ENCODE measurements around the gene SH3GL2.
A peak's percentile ranks its signal among the peaks of the same experiment; 100 is the strongest.

The SH3GL2 gene

GRCh38 chr9:17810728-17811571 is 232.1 kb downstream of the SH3GL2 start:
- DNase-seq (ENCODE audit: low spot score): peak; percentile 54

- DNase-seq (ENCODE audit: low spot score): no peak
These were observed 234.9 kb downstream of the SH3GL2 start for GRCh38 chr9:17813798-17814197.

- no peak for DNase-seq (ENCODE audit: low spot score)
These were observed 237.7 kb downstream of the SH3GL2 start for GRCh38 chr9:17816431-17817027.

DNA sequence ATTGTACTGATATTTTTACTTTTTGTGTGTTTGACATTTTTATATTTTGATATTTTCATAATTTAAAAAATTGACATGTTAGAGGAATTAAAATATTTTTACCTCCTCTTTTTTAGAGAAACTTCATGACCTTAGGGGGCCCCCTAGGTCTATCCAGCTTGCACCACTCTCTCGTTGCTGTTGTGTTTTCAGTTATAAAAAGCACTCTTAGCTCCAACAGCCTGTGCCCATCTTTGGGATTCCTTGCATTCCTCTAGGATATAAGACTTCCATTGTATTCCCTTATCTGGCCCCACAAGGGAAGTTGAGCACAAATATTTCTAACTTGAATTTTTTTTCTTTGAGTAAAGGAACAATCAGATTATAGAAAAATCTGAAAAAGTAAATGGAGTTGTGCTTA is 245.3 kb downstream of the SH3GL2 start:
- no peak for DNase-seq (ENCODE audit: low spot score)

GRCh38 chr9:17824616-17825264 is 245.9 kb downstream of the SH3GL2 start:
- no peak for DNase-seq (ENCODE audit: low spot score)

DNA sequence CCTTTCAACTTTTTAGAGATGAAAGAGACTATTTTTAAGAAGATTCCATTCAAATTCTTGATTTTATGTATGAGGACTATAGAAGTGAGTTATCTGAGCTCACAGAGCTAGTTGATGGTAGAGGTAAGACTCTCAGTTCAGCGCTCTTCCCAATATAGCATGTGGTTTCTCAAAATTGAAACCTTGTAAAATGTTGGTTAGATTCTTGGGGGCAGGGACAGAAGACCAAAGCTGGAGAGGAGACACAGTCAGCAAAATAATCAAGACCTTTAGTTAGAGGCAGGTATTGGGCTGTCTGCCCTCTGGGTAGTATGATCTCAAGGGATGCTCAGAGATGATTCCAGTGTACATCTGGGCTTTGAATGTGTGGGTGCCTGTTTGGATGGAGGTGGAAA is 246.4 kb downstream of the SH3GL2 start:
- no peak for DNase-seq (ENCODE audit: low spot score)

DNA sequence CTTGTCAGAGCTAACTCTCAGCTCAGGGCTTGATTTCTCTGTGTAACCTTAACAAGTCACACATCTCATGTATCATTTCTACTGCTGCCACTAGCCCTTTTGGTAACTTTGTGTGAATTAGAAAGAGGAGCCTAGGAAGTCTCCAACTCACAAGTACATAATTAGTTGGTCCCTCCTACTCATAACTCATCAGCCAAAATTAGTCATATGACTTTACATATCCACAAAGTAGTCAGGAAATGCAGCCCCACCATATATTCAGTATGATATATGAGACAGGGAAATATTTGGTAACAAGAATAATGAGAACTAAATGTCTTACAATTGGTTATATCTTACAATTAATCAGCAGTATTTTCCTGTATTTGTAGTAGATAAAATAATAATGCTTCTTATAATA is 250.2 kb downstream of the SH3GL2 start:
- DNase-seq (ENCODE audit: low spot score): no peak

DNA sequence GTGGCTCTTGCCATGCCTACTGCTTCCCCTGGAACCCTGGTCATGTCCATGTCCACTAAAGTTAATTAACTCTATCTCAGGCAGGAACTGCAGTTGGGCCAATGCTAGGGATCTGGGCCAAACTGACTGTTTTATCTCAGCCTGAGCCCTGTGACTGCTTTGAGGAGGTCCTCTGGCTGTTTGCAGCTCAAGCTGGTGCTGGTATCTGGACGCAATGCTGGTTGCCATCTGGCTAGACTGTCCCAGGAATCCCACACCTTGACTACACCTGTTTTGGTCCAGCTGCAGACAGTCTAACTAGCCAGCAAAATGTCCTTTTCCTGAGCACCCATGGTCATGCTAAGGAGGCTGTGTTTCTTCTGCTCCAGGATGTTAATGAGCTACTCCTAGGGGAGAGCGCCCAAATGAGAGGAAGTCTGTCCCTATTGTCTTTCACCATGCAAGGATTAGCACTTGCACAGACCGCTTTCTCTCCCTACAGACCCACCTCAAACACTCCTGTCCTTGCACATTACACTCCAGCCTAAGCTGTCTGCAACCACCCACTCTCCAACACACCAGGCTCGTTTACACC is 251.0 kb downstream of the SH3GL2 start:
- DNase-seq (ENCODE audit: low spot score): no peak

- no peak for DNase-seq (ENCODE audit: low spot score)
These were observed 253.9 kb downstream of the SH3GL2 start for GRCh38 chr9:17832812-17833211.

DNA sequence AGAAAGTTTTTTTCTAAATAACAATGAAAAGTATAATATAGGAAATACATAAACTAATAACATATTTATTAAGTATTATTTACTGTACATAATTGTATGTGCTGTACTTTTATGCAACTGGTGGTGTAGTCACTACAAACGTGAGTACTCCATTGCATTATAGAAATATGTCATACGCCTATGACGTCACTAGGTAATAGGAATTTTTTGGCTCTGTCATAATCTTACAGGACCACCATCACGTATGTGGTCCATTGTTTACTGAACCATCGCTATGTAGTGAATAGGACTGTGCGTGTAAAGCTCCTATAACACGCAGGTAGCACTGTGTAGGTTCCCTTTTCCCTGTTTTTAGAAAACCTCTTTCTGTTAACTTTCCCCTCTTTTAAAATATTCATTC is 255.0 kb downstream of the SH3GL2 start:
- no peak for DNase-seq (ENCODE audit: low spot score)

DNA sequence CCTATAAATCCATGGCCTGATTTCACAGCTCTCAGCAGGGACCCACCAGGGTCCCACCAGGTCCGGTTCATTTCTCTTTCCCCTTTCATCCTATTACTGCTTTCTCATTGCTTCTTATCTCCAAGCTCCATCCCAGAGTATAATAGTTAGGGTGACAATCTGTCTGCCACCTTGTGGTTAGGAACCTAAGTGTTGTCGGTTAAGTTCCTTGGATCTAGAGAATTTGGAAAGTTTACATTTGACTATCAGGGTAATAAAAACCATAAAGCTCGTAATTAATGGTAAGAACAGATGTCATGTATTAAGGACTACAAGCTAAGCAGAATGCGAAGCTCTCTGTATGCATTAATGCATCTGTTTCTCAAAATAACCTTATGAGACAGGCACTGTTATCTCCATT is 259.1 kb downstream of the SH3GL2 start:
- DNase-seq (ENCODE audit: low spot score): no peak

GRCh38 chr9:17839776-17840175 is 260.9 kb downstream of the SH3GL2 start:
- DNase-seq (ENCODE audit: low spot score): no peak

- DNase-seq (ENCODE audit: low spot score): no peak
These were observed 264.4 kb downstream of the SH3GL2 start for GRCh38 chr9:17843236-17843635.

Measured in kidney tubule cell (primary cell).